ENCODE data around the gene CLMN. TPM values are rescaled to one million over a fixed set of nuclear protein-coding genes. Genes with fewer than 3 reads are reported as not detected.
A peak's percentile ranks its signal among the peaks of the same experiment; 100 is the strongest.

Gene CLMN
- total and polyA plus RNA-seq, 10 of the 15 experiments (the other 5 are each of a cell fraction or from before 2014, with no cell fraction given): 7.8 to 49.3 (median 18.5) TPM

DNA sequence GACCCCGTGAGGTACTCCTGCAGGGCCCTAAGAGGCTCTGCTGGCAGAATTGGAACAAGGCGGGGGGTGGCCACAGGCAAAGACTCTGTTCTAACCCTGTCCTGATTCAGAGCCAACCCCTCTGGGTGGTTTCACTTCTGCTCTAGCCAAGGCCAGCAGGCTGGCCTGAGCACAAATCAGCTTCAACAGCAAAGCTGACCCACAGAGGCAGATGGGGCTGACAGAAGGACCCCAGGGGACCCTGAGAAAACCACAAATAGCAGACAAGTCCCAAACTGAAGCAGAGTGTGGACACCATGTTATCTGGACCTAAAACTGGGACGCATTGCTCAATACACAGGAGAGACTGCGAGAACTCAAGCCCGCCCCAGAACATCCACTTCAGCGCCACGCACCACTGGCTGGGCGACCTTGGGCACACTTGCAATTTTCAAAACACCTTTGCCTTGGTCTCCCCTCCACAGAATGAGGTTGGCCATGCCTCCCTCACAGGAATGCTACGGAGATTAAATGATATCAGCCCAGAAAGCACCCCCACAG, 85.9 kb downstream of the CLMN start (continued):
- no peak for TF ChIP-seq ZNF24 (IDR thresholded peaks at IDR 0.05)
- no peak for TF ChIP-seq SMARCA5 (IDR thresholded peaks at IDR 0.05)
- TF ChIP-seq NR2C2 (IDR thresholded peaks at IDR 0.05; ENCODE audit: borderline replicate concordance, control insufficient read depth, insufficient read length, low read depth): no peak
- TF ChIP-seq, protein P1, sequence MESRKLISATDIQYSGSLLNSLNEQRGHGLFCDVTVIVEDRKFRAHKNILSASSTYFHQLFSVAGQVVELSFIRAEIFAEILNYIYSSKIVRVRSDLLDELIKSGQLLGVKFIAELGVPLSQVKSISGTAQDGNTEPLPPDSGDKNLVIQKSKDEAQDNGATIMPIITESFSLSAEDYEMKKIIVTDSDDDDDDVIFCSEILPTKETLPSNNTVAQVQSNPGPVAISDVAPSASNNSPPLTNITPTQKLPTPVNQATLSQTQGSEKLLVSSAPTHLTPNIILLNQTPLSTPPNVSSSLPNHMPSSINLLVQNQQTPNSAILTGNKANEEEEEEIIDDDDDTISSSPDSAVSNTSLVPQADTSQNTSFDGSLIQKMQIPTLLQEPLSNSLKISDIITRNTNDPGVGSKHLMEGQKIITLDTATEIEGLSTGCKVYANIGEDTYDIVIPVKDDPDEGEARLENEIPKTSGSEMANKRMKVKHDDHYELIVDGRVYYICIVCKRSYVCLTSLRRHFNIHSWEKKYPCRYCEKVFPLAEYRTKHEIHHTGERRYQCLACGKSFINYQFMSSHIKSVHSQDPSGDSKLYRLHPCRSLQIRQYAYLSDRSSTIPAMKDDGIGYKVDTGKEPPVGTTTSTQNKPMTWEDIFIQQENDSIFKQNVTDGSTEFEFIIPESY (IDR thresholded peaks at IDR 0.05): no peak
- peak; percentile 48 for TF ChIP-seq NR2F1 (conservative IDR thresholded peaks at IDR 0.05)
- TF ChIP-seq EZH2 (IDR thresholded peaks at IDR 0.05; ENCODE audit: borderline replicate concordance, control insufficient read depth, low read depth, low read length): no peak
- TF ChIP-seq, protein P2, sequence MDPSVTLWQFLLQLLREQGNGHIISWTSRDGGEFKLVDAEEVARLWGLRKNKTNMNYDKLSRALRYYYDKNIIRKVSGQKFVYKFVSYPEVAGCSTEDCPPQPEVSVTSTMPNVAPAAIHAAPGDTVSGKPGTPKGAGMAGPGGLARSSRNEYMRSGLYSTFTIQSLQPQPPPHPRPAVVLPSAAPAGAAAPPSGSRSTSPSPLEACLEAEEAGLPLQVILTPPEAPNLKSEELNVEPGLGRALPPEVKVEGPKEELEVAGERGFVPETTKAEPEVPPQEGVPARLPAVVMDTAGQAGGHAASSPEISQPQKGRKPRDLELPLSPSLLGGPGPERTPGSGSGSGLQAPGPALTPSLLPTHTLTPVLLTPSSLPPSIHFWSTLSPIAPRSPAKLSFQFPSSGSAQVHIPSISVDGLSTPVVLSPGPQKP (IDR thresholded peaks at IDR 0.05; ENCODE audit: low read depth, low read length): no peak
- no peak for TF ChIP-seq JUND (IDR thresholded peaks at IDR 0.05; ENCODE audit: low read depth, low read length)
- TF ChIP-seq TCF7 (IDR thresholded peaks at IDR 0.05; ENCODE audit: borderline replicate concordance): no peak
- TF ChIP-seq, protein P3, sequence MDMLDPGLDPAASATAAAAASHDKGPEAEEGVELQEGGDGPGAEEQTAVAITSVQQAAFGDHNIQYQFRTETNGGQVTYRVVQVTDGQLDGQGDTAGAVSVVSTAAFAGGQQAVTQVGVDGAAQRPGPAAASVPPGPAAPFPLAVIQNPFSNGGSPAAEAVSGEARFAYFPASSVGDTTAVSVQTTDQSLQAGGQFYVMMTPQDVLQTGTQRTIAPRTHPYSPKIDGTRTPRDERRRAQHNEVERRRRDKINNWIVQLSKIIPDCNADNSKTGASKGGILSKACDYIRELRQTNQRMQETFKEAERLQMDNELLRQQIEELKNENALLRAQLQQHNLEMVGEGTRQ (IDR thresholded peaks at IDR 0.05; ENCODE audit: borderline replicate concordance, low read depth, low read length): no peak
- TF ChIP-seq, protein P4, sequence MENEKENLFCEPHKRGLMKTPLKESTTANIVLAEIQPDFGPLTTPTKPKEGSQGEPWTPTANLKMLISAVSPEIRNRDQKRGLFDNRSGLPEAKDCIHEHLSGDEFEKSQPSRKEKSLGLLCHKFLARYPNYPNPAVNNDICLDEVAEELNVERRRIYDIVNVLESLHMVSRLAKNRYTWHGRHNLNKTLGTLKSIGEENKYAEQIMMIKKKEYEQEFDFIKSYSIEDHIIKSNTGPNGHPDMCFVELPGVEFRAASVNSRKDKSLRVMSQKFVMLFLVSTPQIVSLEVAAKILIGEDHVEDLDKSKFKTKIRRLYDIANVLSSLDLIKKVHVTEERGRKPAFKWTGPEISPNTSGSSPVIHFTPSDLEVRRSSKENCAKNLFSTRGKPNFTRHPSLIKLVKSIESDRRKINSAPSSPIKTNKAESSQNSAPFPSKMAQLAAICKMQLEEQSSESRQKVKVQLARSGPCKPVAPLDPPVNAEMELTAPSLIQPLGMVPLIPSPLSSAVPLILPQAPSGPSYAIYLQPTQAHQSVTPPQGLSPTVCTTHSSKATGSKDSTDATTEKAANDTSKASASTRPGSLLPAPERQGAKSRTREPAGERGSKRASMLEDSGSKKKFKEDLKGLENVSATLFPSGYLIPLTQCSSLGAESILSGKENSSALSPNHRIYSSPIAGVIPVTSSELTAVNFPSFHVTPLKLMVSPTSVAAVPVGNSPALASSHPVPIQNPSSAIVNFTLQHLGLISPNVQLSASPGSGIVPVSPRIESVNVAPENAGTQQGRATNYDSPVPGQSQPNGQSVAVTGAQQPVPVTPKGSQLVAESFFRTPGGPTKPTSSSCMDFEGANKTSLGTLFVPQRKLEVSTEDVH (IDR thresholded peaks at IDR 0.05; ENCODE audit: low read depth, partially characterized antibody): no peak
- TF ChIP-seq JUNB (IDR thresholded peaks at IDR 0.05): peak; percentile 31; the same call in 1 of the 2 replicates
- TF ChIP-seq BMI1 (IDR thresholded peaks at IDR 0.05; ENCODE audit: borderline replicate concordance): no peak
- TF ChIP-seq YY1 (IDR thresholded peaks at IDR 0.05; ENCODE audit: low read depth, low read length): 0 out of 2 replicates have a peak, but pooled peaks have one; percentile 31
- no peak for TF ChIP-seq NBN (IDR thresholded peaks at IDR 0.05)
- TF ChIP-seq SPI1 (IDR thresholded peaks at IDR 0.05; ENCODE audit: borderline replicate concordance, insufficient read depth, low read depth, low read length): peak; percentile 99
- TF ChIP-seq SMAD5 (IDR thresholded peaks at IDR 0.05; ENCODE audit: low read depth): no peak
- TF ChIP-seq, protein P5, sequence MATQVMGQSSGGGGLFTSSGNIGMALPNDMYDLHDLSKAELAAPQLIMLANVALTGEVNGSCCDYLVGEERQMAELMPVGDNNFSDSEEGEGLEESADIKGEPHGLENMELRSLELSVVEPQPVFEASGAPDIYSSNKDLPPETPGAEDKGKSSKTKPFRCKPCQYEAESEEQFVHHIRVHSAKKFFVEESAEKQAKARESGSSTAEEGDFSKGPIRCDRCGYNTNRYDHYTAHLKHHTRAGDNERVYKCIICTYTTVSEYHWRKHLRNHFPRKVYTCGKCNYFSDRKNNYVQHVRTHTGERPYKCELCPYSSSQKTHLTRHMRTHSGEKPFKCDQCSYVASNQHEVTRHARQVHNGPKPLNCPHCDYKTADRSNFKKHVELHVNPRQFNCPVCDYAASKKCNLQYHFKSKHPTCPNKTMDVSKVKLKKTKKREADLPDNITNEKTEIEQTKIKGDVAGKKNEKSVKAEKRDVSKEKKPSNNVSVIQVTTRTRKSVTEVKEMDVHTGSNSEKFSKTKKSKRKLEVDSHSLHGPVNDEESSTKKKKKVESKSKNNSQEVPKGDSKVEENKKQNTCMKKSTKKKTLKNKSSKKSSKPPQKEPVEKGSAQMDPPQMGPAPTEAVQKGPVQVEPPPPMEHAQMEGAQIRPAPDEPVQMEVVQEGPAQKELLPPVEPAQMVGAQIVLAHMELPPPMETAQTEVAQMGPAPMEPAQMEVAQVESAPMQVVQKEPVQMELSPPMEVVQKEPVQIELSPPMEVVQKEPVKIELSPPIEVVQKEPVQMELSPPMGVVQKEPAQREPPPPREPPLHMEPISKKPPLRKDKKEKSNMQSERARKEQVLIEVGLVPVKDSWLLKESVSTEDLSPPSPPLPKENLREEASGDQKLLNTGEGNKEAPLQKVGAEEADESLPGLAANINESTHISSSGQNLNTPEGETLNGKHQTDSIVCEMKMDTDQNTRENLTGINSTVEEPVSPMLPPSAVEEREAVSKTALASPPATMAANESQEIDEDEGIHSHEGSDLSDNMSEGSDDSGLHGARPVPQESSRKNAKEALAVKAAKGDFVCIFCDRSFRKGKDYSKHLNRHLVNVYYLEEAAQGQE (IDR thresholded peaks at IDR 0.05; ENCODE audit: low read depth, low read length): no peak
- TF ChIP-seq CBX3 (IDR thresholded peaks at IDR 0.05; ENCODE audit: borderline replicate concordance, low read depth): no peak
- TF ChIP-seq, protein P6, sequence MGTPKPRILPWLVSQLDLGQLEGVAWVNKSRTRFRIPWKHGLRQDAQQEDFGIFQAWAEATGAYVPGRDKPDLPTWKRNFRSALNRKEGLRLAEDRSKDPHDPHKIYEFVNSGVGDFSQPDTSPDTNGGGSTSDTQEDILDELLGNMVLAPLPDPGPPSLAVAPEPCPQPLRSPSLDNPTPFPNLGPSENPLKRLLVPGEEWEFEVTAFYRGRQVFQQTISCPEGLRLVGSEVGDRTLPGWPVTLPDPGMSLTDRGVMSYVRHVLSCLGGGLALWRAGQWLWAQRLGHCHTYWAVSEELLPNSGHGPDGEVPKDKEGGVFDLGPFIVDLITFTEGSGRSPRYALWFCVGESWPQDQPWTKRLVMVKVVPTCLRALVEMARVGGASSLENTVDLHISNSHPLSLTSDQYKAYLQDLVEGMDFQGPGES (IDR thresholded peaks at IDR 0.05): no peak

Data from GM12878 (cell line).